Vagina (tissue), 2 donors: Measurements from ENCODE around the gene PEA15.

Source experiments
- CTCF ChIP-seq, 3 experiments: fragments of 450-650 bp in 2 of 3; fragments of 200-600 bp in 1 of 3; sonication (generic) in 1 of 3; IDR thresholded peaks; one replicate each; pipeline ENCODE4 v1.5.1; 2017 to 2019; ENCODE audit warnings: antibody characterized with exemption in 3 of 3, mild to moderate bottlenecking in 2 of 3, moderate library complexity in 2 of 3
- POLR2A ChIP-seq, 2 donors: fragments of 450-650 bp; IDR thresholded peaks; one replicate each; pipeline ENCODE4 v1.6.1; 2017; ENCODE audit warnings: antibody characterized with exemption in 2 of 2, mild to moderate bottlenecking in 2 of 2, moderate library complexity in 2 of 2
- POLR2AphosphoS5 ChIP-seq, 2 donors: sonication (generic); formaldehyde crosslinking; IDR thresholded peaks; one replicate each; pipeline ENCODE4 v1.9.0; 2017; ENCODE audit warnings: antibody characterized with exemption in 2 of 2, mild to moderate bottlenecking in 2 of 2, low read depth in 1 of 2; ENCODE audit not compliant: insufficient read depth in 1 of 2

DNA sequence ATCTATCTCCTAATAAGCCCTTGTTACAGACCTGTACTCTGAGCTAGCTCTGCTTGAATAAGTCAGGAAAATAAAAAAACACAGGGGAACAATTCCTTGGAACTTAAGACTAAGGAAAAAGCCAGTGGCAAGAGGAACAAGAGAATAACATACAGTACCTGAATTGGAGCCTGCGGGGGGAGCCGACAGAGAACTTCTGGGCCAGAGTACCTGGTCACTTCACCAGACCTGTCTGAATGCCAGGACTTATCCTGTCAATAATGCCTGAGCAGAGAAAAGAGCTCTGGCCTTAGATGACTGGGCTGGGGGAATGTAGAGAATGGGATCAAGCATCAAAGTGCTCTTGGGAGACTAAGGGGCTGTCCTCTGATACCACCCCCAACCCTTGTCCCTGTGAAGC is 15.1 kb downstream of the PEA15 start:
- no peak for TF ChIP-seq CTCF (IDR thresholded peaks at IDR 0.05)
- no peak for TF ChIP-seq POLR2AphosphoS5 (IDR thresholded peaks at IDR 0.05; ENCODE audit: insufficient read depth in 1 of 2, low read depth in 1 of 2)
- TF ChIP-seq POLR2A (IDR thresholded peaks at IDR 0.05), result no peak
